Type B pancreatic cell (in vitro differentiated cells): ENCODE results near the gene MRTFA. TPM values are rescaled to one million over a fixed set of nuclear protein-coding genes. Genes with fewer than 3 reads are reported as not detected.

Experiments used
- DNase-seq: peaks from one replicate; pipeline ENCODE4 v3.0.0; 2021; ENCODE audit warnings: mixed read lengths; ENCODE audit not compliant: unreplicated experiment; ENCODE audit errors: extremely low spot score
- H3K27ac Mint-ChIP-seq: 2 replicates; pipeline ENCODE4 v1.8.0; 2021; ENCODE audit warnings: mild to moderate bottlenecking, mixed read lengths
- H3K27me3 Mint-ChIP-seq: 2 replicates; pipeline ENCODE4 v1.8.0; 2021; ENCODE audit warnings: mixed read lengths
- H3K36me3 Mint-ChIP-seq: 2 replicates; pipeline ENCODE4 v1.8.0; 2021; ENCODE audit warnings: mixed read lengths
- H3K4me1 Mint-ChIP-seq: one replicate; pipeline ENCODE4 v1.8.0; 2021; ENCODE audit warnings: mixed read lengths; ENCODE audit not compliant: unreplicated experiment
- H3K4me3 Mint-ChIP-seq: 2 replicates; pipeline ENCODE4 v1.8.0; 2021; ENCODE audit warnings: mild to moderate bottlenecking, mixed read lengths
- H3K9me3 Mint-ChIP-seq: 2 replicates; pipeline ENCODE4 v1.8.0; 2021; ENCODE audit warnings: mixed read lengths
- CTCF ChIP-seq: fragments of 200-600 bp; sonication (generic); conservative IDR thresholded peaks from 2 replicates; pipeline ENCODE4 v1.5.0; 2021; ENCODE audit warnings: antibody characterized with exemption, mild to moderate bottlenecking
- total RNA-seq: library from RNA; stranded (reverse); gene quantifications from 2 replicates; pipeline ENCODE4 v1.2.1, GENCODE V29; 2021; ENCODE audit warnings: low replicate concordance

Gene MRTFA
- total RNA-seq, 1 donor from 2014 or later: 49.8 TPM

- Mint-ChIP-seq H3K27ac (peak overlapping the region; percentile 68), H3K4me1 (peaks cover 19% of the 10 kb centered on the region), H3K4me3 (no peak overlapping the region), H3K36me3 (peaks cover 6% of the 10 kb centered on the region), H3K9me3 (peaks cover 5% of the 10 kb centered on the region), H3K27me3 (no peaks in the 10 kb centered on the region)
- no peak for TF ChIP-seq CTCF
- DNase-seq: no peak
Measured at GRCh38 chr22:40498420-40499208, 137.9 kb downstream of the MRTFA start.

- Mint-ChIP-seq H3K4me3 (no peak overlapping the region), H3K27me3 (no peaks in the 10 kb centered on the region), H3K27ac (no peak overlapping the region), H3K9me3 (no peaks in the 10 kb centered on the region), H3K4me1 (peaks cover 26% of the 10 kb centered on the region), H3K36me3 (peaks cover 11% of the 10 kb centered on the region)
- no peak for DNase-seq
- no peak for TF ChIP-seq CTCF
Measured at GRCh38 chr22:40493441-40493840, 143.1 kb downstream of the MRTFA start.

GRCh38 chr22:40491990-40492631 is 144.4 kb downstream of the MRTFA start:
- no peak for DNase-seq
- TF ChIP-seq CTCF: no peak
- peaks cover 22% of the 10 kb centered on the region for H3K4me1 Mint-ChIP-seq
- no peaks in the 10 kb centered on the region for H3K27me3 Mint-ChIP-seq
- H3K9me3 Mint-ChIP-seq: no peaks in the 10 kb centered on the region
- H3K36me3 Mint-ChIP-seq: peaks cover 11% of the 10 kb centered on the region
- peak overlapping the region; percentile 56 for H3K27ac Mint-ChIP-seq
- peak overlapping the region; percentile 17 for H3K4me3 Mint-ChIP-seq

- peak overlapping the region; percentile 1 for H3K27ac Mint-ChIP-seq
- H3K36me3 Mint-ChIP-seq: peaks cover 15% of the 10 kb centered on the region
- TF ChIP-seq CTCF: peak; percentile 82
- no peaks in the 10 kb centered on the region for H3K9me3 Mint-ChIP-seq
- peaks cover 24% of the 10 kb centered on the region for H3K4me1 Mint-ChIP-seq
- H3K4me3 Mint-ChIP-seq: no peak overlapping the region
- no peaks in the 10 kb centered on the region for H3K27me3 Mint-ChIP-seq
- no peak for DNase-seq
Measured at GRCh38 chr22:40487663-40488249, 148.8 kb downstream of the MRTFA start.

- Mint-ChIP-seq H3K4me3 (no peak overlapping the region), H3K4me1 (peaks cover 25% of the 10 kb centered on the region), H3K27ac (peak overlapping the region; percentile 43), H3K27me3 (no peaks in the 10 kb centered on the region), H3K36me3 (peaks cover 16% of the 10 kb centered on the region), H3K9me3 (peaks cover 6% of the 10 kb centered on the region)
- DNase-seq: no peak
- TF ChIP-seq CTCF: no peak
Measured at GRCh38 chr22:40486962-40487602, 149.4 kb downstream of the MRTFA start.
